Stimulated activated CD8-positive, alpha-beta memory T cell treated with anti-CD3 and anti-CD28 coated beads, Interleukin-7, amount 100 ng/mL, for 24 hours (primary cell): Measurements from ENCODE around the gene ADAMTS15.

Experiments
- DNase-seq: peaks from one replicate; pipeline ENCODE4 v3.0.0-alpha.2; 2020; ENCODE audit warnings: low read depth

ADAMTS15 gene

GRCh38 chr11:130511765-130512164, 63.3 kb downstream of the ADAMTS15 start:
- no peak for DNase-seq

- no peak for DNase-seq
These were observed 64.2 kb downstream of the ADAMTS15 start for GRCh38 chr11:130512662-130513061.

- DNase-seq = no peak
These were observed 64.7 kb downstream of the ADAMTS15 start for GRCh38 chr11:130513132-130513531.

- DNase-seq = no peak
These were observed 65.9 kb downstream of the ADAMTS15 start for GRCh38 chr11:130514316-130514715.

GRCh38 chr11:130514851-130515250, 66.4 kb downstream of the ADAMTS15 start:
- no peak for DNase-seq

GRCh38 chr11:130515829-130516553, 67.5 kb downstream of the ADAMTS15 start:
- no peak for DNase-seq

- DNase-seq = no peak
These were observed 68.4 kb downstream of the ADAMTS15 start for GRCh38 chr11:130516554-130517505.

- no peak for DNase-seq
These were observed 69.8 kb downstream of the ADAMTS15 start for GRCh38 chr11:130518164-130518680.

GRCh38 chr11:130519128-130519932, 70.9 kb downstream of the ADAMTS15 start:
- no peak for DNase-seq

- DNase-seq = no peak
These were observed 71.8 kb downstream of the ADAMTS15 start for GRCh38 chr11:130520271-130520671.

GRCh38 chr11:130522284-130522961, 74.0 kb downstream of the ADAMTS15 start:
- DNase-seq = no peak

- DNase-seq = no peak
These were observed 74.7 kb downstream of the ADAMTS15 start for GRCh38 chr11:130523166-130523565.

- DNase-seq = no peak
These were observed 75.2 kb downstream of the ADAMTS15 start for GRCh38 chr11:130523609-130524008.

GRCh38 chr11:130524132-130524790, 75.8 kb downstream of the ADAMTS15 start:
- no peak for DNase-seq

GRCh38 chr11:130525307-130525706, 76.9 kb downstream of the ADAMTS15 start:
- DNase-seq = no peak
